ENCODE data around the gene ESR1.
A peak's percentile ranks its signal among the peaks of the same experiment; 100 is the strongest.
"Not testable (repeated sequence)": the region's sequence is repeated elsewhere in the genome, so short reads cannot be mapped to it uniquely, and the experiment has no call there.

Gene ESR1

GRCh38 chr6:151813858-151814257 lies 6.4 kb downstream of the ESR1 start:
- DNase-seq (ENCODE audit: low spot score): no peak

- no peak for DNase-seq (ENCODE audit: low spot score)
Measured at GRCh38 chr6:151814614-151815013, 7.1 kb downstream of the ESR1 start.

- no peak for DNase-seq (ENCODE audit: low spot score)
Measured at GRCh38 chr6:151822252-151823111, 15.0 kb downstream of the ESR1 start.

- DNase-seq (ENCODE audit: low spot score): no peak
Measured at GRCh38 chr6:151826517-151827142, 19.1 kb downstream of the ESR1 start.

GRCh38 chr6:151832710-151833109 lies 25.2 kb downstream of the ESR1 start:
- no peak for DNase-seq (ENCODE audit: low spot score)

GRCh38 chr6:151835396-151835795 lies 27.9 kb downstream of the ESR1 start:
- DNase-seq (ENCODE audit: low spot score): no peak

GRCh38 chr6:151837223-151837622 lies 29.7 kb downstream of the ESR1 start:
- DNase-seq (ENCODE audit: low spot score): no peak

- DNase-seq (ENCODE audit: low spot score): no peak
Measured at GRCh38 chr6:151842816-151843215, 35.3 kb downstream of the ESR1 start.

GRCh38 chr6:151847064-151847463 lies 39.6 kb downstream of the ESR1 start:
- DNase-seq (ENCODE audit: low spot score): peak; percentile 30

GRCh38 chr6:151850479-151851003 lies 43.1 kb downstream of the ESR1 start:
- no peak for DNase-seq (ENCODE audit: low spot score)

GRCh38 chr6:151858294-151858693 lies 50.8 kb downstream of the ESR1 start:
- no peak for DNase-seq (ENCODE audit: low spot score)

GRCh38 chr6:151862461-151862860 lies 55.0 kb downstream of the ESR1 start:
- DNase-seq (ENCODE audit: low spot score): no peak

- not testable (repeated sequence) for DNase-seq (ENCODE audit: low spot score)
Measured at GRCh38 chr6:151867361-151867869, 59.9 kb downstream of the ESR1 start.

GRCh38 chr6:151869345-151869744 lies 61.9 kb downstream of the ESR1 start:
- DNase-seq (ENCODE audit: low spot score): no peak

- no peak for DNase-seq (ENCODE audit: low spot score)
Measured at GRCh38 chr6:151869787-151870186, 62.3 kb downstream of the ESR1 start.

GRCh38 chr6:151870375-151870774 lies 62.9 kb downstream of the ESR1 start:
- no peak for DNase-seq (ENCODE audit: low spot score)

- no peak for DNase-seq (ENCODE audit: low spot score)
Measured at GRCh38 chr6:151875524-151875923, 68.0 kb downstream of the ESR1 start.

GRCh38 chr6:151876122-151876521 lies 68.6 kb downstream of the ESR1 start:
- no peak for DNase-seq (ENCODE audit: low spot score)

GRCh38 chr6:151877458-151877857 lies 70.0 kb downstream of the ESR1 start:
- no peak for DNase-seq (ENCODE audit: low spot score)

GRCh38 chr6:151881231-151881630 lies 73.7 kb downstream of the ESR1 start:
- DNase-seq (ENCODE audit: low spot score): no peak

GRCh38 chr6:151882206-151882605 lies 74.7 kb downstream of the ESR1 start:
- DNase-seq (ENCODE audit: low spot score): no peak

- DNase-seq (ENCODE audit: low spot score): no peak
Measured at GRCh38 chr6:151885234-151885633, 77.8 kb downstream of the ESR1 start.

- no peak for DNase-seq (ENCODE audit: low spot score)
Measured at GRCh38 chr6:151891524-151891923, 84.0 kb downstream of the ESR1 start.

Measured in HuH-7 (cell line).